Measurements from ENCODE around the gene TMEM45A. TPM values are rescaled to one million over a fixed set of nuclear protein-coding genes. Genes with fewer than 3 reads are reported as not detected.
A peak's percentile ranks its signal among the peaks of the same experiment; 100 is the strongest.

The TMEM45A gene
- total RNA-seq, 4 donors from 2014 or later, result 189 to 746 (median 494) TPM

DNA sequence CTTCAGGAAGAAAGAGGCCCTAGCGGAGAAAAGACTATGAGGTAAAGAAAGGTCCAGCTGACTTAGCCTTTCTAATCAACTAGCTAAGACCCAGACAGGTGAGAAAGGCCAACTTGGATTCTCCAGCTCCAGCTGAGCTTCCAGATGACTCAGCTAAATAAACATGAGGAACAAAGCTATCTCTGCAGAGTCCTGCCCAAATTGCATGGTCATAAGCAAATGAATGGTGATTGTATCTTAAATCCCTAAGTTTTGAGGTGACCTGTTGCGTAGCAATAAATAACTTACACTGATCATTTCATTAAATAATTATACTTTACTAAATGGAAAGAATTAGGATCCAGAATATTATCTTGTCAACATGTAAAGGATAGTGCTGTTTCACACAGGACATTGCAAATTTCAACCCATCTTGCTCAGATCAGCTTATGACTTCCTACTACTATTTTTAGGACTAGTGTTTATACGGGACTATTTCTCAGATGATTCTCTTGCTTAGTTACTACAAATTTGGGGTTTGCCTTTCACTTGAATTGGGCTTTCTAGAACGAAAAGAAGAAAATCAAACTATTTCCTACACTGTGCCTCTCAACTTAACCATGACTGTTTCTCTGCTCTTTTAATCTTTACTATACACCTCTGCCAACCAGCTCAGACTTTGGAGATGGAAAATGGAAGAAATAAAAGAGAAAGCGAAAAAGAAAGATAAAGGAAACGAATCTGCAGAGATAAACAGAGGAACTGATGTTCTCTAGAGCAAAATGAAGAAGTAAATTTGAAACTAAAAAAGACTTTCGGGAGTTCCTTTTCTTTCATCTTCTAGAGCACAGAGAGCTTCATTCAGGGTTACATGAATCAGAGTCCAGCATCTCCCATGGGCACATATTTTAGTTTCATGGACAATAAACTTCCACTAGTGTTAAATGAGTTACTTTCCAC lies 110.4 kb downstream of the TMEM45A start:
- Histone ChIP-seq H3K27me3 (no peaks in the 10 kb centered on the region), H3K4me1 (peaks cover 13% of the 10 kb centered on the region), H3K27ac (no peak overlapping the region), H3K4me3 (no peak overlapping the region), H3K36me3 (no peaks in the 10 kb centered on the region), H3K9me3 (no peaks in the 10 kb centered on the region)
- DNase-seq (ENCODE audit: low spot score in 2 of 2), result no peak
- WGBS, result 57% methylated on average over 7 of the region's 7 CpGs
- TF ChIP-seq POLR2AphosphoS5 (IDR thresholded peaks at IDR 0.05), result no peak
- no peak for TF ChIP-seq EP300 (IDR thresholded peaks at IDR 0.05)
- TF ChIP-seq, protein P1, sequence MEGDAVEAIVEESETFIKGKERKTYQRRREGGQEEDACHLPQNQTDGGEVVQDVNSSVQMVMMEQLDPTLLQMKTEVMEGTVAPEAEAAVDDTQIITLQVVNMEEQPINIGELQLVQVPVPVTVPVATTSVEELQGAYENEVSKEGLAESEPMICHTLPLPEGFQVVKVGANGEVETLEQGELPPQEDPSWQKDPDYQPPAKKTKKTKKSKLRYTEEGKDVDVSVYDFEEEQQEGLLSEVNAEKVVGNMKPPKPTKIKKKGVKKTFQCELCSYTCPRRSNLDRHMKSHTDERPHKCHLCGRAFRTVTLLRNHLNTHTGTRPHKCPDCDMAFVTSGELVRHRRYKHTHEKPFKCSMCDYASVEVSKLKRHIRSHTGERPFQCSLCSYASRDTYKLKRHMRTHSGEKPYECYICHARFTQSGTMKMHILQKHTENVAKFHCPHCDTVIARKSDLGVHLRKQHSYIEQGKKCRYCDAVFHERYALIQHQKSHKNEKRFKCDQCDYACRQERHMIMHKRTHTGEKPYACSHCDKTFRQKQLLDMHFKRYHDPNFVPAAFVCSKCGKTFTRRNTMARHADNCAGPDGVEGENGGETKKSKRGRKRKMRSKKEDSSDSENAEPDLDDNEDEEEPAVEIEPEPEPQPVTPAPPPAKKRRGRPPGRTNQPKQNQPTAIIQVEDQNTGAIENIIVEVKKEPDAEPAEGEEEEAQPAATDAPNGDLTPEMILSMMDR (IDR thresholded peaks at IDR 0.05), result no peak
- no peak for TF ChIP-seq POLR2A (IDR thresholded peaks at IDR 0.05)

DNA sequence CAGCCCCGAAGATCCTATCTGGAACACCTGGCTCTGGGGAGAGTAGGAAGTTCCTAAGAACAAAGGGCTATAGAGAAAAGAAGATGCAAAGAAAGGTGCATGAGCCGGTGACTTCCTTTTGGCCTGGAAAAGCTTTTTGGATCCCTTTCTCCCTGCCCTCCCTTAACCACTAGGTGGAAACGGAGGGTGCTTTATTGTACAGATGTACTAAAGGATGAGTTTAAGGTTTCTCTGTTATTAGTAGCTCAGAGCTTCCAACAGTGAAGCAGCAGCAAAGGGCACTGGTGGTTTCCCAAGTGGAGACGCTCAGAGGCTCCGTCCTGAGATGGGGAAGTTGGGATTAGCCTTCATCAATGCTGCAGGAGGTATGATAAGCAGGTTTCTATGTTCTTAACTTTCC lies 111.0 kb downstream of the TMEM45A start:
- WGBS, result 44% methylated on average over 5 of the region's 5 CpGs
- no peaks in the 10 kb centered on the region for H3K27me3 ChIP-seq
- DNase-seq (ENCODE audit: low spot score in 2 of 2), result no peak
- H3K36me3 ChIP-seq, result no peaks in the 10 kb centered on the region
- H3K4me1 ChIP-seq, result peaks cover 13% of the 10 kb centered on the region
- TF ChIP-seq, protein P1 (IDR thresholded peaks at IDR 0.05), result peak in 1 of 2 donors; percentile 22
- no peak for TF ChIP-seq POLR2A (IDR thresholded peaks at IDR 0.05)
- H3K9me3 ChIP-seq, result no peaks in the 10 kb centered on the region
- no peak overlapping the region for H3K4me3 ChIP-seq
- H3K27ac ChIP-seq, result no peak overlapping the region

DNA sequence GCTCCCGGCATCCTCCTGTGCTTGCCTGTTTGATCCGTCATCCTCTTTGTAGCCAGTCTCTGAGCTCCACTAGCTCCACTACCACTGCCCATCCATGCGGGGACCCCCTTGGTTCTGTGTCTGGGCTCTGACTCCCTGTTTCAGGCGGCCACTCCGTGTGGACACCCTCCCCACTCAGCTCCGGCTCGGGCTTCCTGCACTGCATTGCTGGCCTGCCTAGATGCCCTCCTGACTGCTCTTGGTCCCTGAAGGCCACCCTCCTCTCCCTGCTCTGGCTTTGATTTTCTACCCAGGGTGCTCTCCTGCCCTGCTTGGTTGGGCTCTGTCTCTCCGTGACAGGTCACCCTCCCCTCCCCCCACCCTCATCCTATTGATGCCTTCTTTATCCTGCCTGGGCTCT lies 112.9 kb downstream of the TMEM45A start:
- Histone ChIP-seq H3K27me3 (peaks cover 12% of the 10 kb centered on the region), H3K9me3 (no peaks in the 10 kb centered on the region), H3K4me3 (no peak overlapping the region), H3K36me3 (no peaks in the 10 kb centered on the region), H3K27ac (no peak overlapping the region), H3K4me1 (peaks cover 13% of the 10 kb centered on the region)
- 92% methylated on average over 8 of the region's 8 CpGs for WGBS
- TF ChIP-seq EP300 (IDR thresholded peaks at IDR 0.05) (no peak), POLR2A (IDR thresholded peaks at IDR 0.05) (no peak), POLR2AphosphoS5 (IDR thresholded peaks at IDR 0.05) (no peak)
- TF ChIP-seq, protein P1 (IDR thresholded peaks at IDR 0.05), result no peak
- DNase-seq (ENCODE audit: low spot score in 2 of 2), result no peak

DNA sequence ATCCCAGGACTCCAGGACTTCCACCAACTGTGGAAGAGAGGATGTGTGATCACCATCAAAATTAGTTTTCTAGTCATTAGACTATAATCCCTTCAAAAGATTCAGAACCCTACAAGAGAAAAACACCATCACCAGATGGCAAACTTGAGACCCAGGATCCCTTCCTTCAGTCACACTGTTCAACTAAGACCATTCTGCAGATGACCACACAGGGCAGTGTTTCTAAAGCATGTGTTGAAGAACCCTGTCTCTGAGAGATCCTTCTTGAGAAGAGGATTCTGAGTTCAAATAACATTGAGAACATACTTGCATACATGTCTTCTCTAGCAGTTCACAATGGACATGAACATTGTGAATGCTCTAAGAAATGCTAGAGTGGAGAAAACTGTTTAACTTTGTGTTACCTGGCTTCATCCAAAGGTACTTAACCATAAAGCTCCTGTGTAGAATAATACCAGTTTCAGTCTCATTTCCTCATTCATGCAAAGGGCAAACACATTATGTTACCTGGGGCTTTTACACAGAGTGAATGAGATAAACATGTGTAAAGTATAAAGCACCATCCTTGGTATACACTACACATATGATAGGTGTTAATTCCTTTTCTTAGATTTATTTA lies 114.6 kb downstream of the TMEM45A start:
- TF ChIP-seq POLR2A (IDR thresholded peaks at IDR 0.05), result no peak
- no peak for TF ChIP-seq EP300 (IDR thresholded peaks at IDR 0.05)
- TF ChIP-seq POLR2AphosphoS5 (IDR thresholded peaks at IDR 0.05), result no peak
- TF ChIP-seq, protein P1 (IDR thresholded peaks at IDR 0.05), result no peak
- H3K36me3 ChIP-seq, result no peaks in the 10 kb centered on the region
- H3K9me3 ChIP-seq, result no peaks in the 10 kb centered on the region
- H3K4me1 ChIP-seq, result peaks cover 7% of the 10 kb centered on the region
- H3K4me3 ChIP-seq, result no peak overlapping the region
- H3K27me3 ChIP-seq, result peaks cover 12% of the 10 kb centered on the region
- H3K27ac ChIP-seq, result no peak overlapping the region
- no peak for DNase-seq (ENCODE audit: low spot score in 2 of 2)

DNA sequence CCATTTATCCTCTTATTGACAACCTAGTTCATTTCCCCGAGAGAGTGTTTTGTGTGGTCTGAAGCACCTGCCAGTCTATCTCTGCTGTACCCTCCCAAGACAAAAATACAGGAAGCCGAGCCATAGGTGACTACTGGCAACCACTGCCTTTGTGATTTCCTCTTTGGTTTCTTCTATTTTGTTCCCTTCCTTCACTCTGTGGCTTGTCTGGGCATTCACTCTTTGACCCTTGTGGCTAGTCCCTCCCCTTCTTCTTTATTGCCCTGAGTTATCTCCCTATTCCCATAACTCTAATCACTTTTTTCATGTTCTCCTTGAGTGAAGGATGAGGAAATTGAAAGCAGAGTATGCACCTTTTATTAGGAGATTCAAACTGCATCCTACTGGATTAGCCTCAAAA lies 116.9 kb downstream of the TMEM45A start, which contains the start of gene ADGRG7:
Gene ADGRG7, plus strand, starts transcription at position 297 of the 400 bp plus-strand sequence. CDS start 256 bp downstream, outside the sequence.
- TF ChIP-seq POLR2AphosphoS5 (IDR thresholded peaks at IDR 0.05), result no peak
- TF ChIP-seq, protein P1 (IDR thresholded peaks at IDR 0.05), result no peak
- TF ChIP-seq POLR2A (IDR thresholded peaks at IDR 0.05), result no peak
- no peak for TF ChIP-seq EP300 (IDR thresholded peaks at IDR 0.05)
- 75% methylated on average over 2 of the region's 2 CpGs for WGBS

More for the DNA sequence above, 116.9 kb downstream of the TMEM45A start, which contains the start of gene ADGRG7:
- no peak within 1 kb of the TSS for H3K27ac ChIP-seq
- H3K4me1 ChIP-seq, result no peaks in the 10 kb centered on the region
- H3K9me3 ChIP-seq, result no peaks in the 10 kb centered on the region
- no peak for DNase-seq (ENCODE audit: low spot score in 2 of 2)
- H3K27me3 ChIP-seq, result peaks cover 12% of the 10 kb centered on the region
- no peaks in the 10 kb centered on the region for H3K36me3 ChIP-seq
- no peak within 1 kb of the TSS for H3K4me3 ChIP-seq

Data from suprapubic skin (tissue), 4 donors.